SK-N-SH (cell line): ENCODE measurements around the gene ANO3. TPM values are rescaled to one million over a fixed set of nuclear protein-coding genes. Genes with fewer than 3 reads are reported as not detected.
A peak's percentile ranks its signal among the peaks of the same experiment; 100 is the strongest.

Source experiments
- CTCF ChIA-PET: fragments of 300-600, 350-600 bp; formaldehyde crosslinking; extraction: SDS; loops from one replicate; lab custom pipeline; 2021; lab: Yijun Ruan, JAX
- POLR2A ChIA-PET: fragments of 350-600 bp; sonication (Branson Sonifier 250); formaldehyde crosslinking; extraction: SDS; loops from one replicate; lab custom pipeline; 2020; ENCODE audit warnings: antibody characterized with exemption, inconsistent platforms; lab: Yijun Ruan, JAX
- DNase-seq: peaks from one replicate; pipeline ENCODE4 v3.0.0; 2012
- H2AFZ ChIP-seq: fragments of 200-600 bp; sonication (generic); 2 replicates; pipeline ENCODE4 v1.8.1; 2016; ENCODE audit warnings: antibody characterized with exemption, mild to moderate bottlenecking, low read depth
- H3F3A ChIP-seq: fragments of 200-600 bp; sonication (generic); replicated peaks from 2 replicates; pipeline ENCODE3; 2016; ENCODE audit warnings: antibody characterized with exemption, mild to moderate bottlenecking; ENCODE audit not compliant: insufficient read depth
- H3K27ac ChIP-seq, 2 experiments: fragments of 200-500 bp in 1 of 2; fragments of 200-600 bp in 1 of 2; sonication (Bioruptor generic) in 1 of 2; sonication (generic), shearing (Covaris generic) in 1 of 2; 2 replicates each; pipeline versions ENCODE4 v1.5.1 to v1.6.1; 2014 to 2016; ENCODE audit warnings: low read depth in 2 of 2, inconsistent platforms in 1 of 2, low read length in 1 of 2, mild to moderate bottlenecking in 1 of 2, mixed read lengths in 1 of 2
- H3K27me3 ChIP-seq: fragments of 200-600 bp; sonication (generic), shearing (Covaris generic); 2 replicates; pipeline ENCODE4 v1.6.1; 2016; ENCODE audit warnings: mixed run types; ENCODE audit not compliant: insufficient read depth
- H3K36me3 ChIP-seq, 2 experiments: fragments of 200-500 bp in 1 of 2; fragments of 200-600 bp in 1 of 2; sonication (Bioruptor generic) in 1 of 2; sonication (generic) in 1 of 2; replicated peaks in 1 of 2; 2 replicates each; pipeline versions ENCODE3 to v1.5.1; 2014 to 2016; ENCODE audit warnings: low read length in 1 of 2, mild to moderate bottlenecking in 1 of 2; ENCODE audit not compliant: insufficient read depth in 2 of 2, control insufficient read depth in 1 of 2
- H3K4me1 ChIP-seq, 2 experiments: fragments of 200-500 bp in 1 of 2; fragments of 200-600 bp in 1 of 2; sonication (Bioruptor generic) in 1 of 2; sonication (generic), shearing (Covaris generic) in 1 of 2; 2 replicates each; pipeline versions ENCODE4 v1.5.1 to v1.6.1; 2014 to 2016; ENCODE audit warnings: low read depth in 1 of 2, low read length in 1 of 2, mixed run types in 1 of 2; ENCODE audit not compliant: insufficient read depth in 2 of 2, control insufficient read depth in 1 of 2
- H3K4me2 ChIP-seq: fragments of 200-600 bp; sonication (generic), shearing (Covaris generic); 2 replicates; pipeline ENCODE4 v1.6.1; 2017; ENCODE audit warnings: mixed run types
- H3K4me3 ChIP-seq, 2 experiments: fragments of 200-500 bp in 1 of 2; fragments of 200-600 bp in 1 of 2; sonication (Bioruptor generic) in 1 of 2; sonication (generic), shearing (Covaris generic) in 1 of 2; 2 replicates each; pipeline versions ENCODE4 v1.5.1 to v1.8.1; 2014 to 2016; ENCODE audit warnings: low read depth in 2 of 2, inconsistent platforms in 1 of 2, low read length in 1 of 2, mild to moderate bottlenecking in 1 of 2, mixed read lengths in 1 of 2, moderate library complexity in 1 of 2
- H3K79me2 ChIP-seq: fragments of 200-600 bp; sonication (generic); 2 replicates; pipeline ENCODE4 v1.8.1; 2017; ENCODE audit warnings: mild to moderate bottlenecking; ENCODE audit not compliant: insufficient read depth
- H3K9ac ChIP-seq: fragments of 200-600 bp; sonication (generic); 2 replicates; pipeline ENCODE4 v1.6.1; 2017; ENCODE audit warnings: mixed run types
- H3K9me2 ChIP-seq: fragments of 200-600 bp; sonication (generic); 2 replicates; pipeline ENCODE4 v1.6.1; 2017; ENCODE audit warnings: mixed run types
- H3K9me3 ChIP-seq: fragments of 200-600 bp; sonication (generic); 2 replicates; pipeline ENCODE4 v1.6.1; 2017; ENCODE audit warnings: mixed run types, mild to moderate bottlenecking, moderate library complexity
- H4K20me1 ChIP-seq: fragments of 200-600 bp; sonication (generic); 2 replicates; pipeline ENCODE4 v1.6.1; 2017; ENCODE audit warnings: mild to moderate bottlenecking, mixed run types; ENCODE audit not compliant: insufficient read depth
- ELF1 ChIP-seq: IDR thresholded peaks from 2 replicates; pipeline ENCODE4 v1.4.0; 2012
- EP300 ChIP-seq, 2 experiments: IDR thresholded peaks; 2 replicates each; pipeline versions ENCODE4 v1.4.0 to v1.6.1; 2012; ENCODE audit warnings: borderline replicate concordance in 1 of 2, low read depth in 1 of 2, low read length in 1 of 2
- EZH2phosphoT487 ChIP-seq: fragments of 200-600 bp; sonication (generic); IDR thresholded peaks from 2 replicates; pipeline ENCODE4 v1.6.1; 2017; ENCODE audit warnings: low read depth, mixed run types, mild to moderate bottlenecking, antibody characterized with exemption, moderate library complexity, borderline replicate concordance
- FOSL2 ChIP-seq: IDR thresholded peaks from 2 replicates; pipeline ENCODE4 v1.4.0; 2012; ENCODE audit warnings: low read depth, mild to moderate bottlenecking, moderate library complexity, borderline replicate concordance
- FOXJ3 ChIP-seq: sonication (generic); formaldehyde crosslinking; IDR thresholded peaks from 2 replicates; pipeline ENCODE4 v1.5.1; 2020; ENCODE audit warnings: mild to moderate bottlenecking, missing genetic modification reagents
- JUND ChIP-seq: IDR thresholded peaks from 2 replicates; pipeline ENCODE4 v1.4.0; 2012
- MXI1 ChIP-seq: IDR thresholded peaks from 2 replicates; pipeline ENCODE4 v1.6.1; 2012; ENCODE audit warnings: mild to moderate bottlenecking, low read depth, low read length, improper control_type of control experiment
- NFIC ChIP-seq: IDR thresholded peaks from 2 replicates; pipeline ENCODE4 v1.4.0; 2012; ENCODE audit warnings: borderline replicate concordance
- NRF1 ChIP-seq: IDR thresholded peaks from 2 replicates; pipeline ENCODE4 v1.6.1; 2012; ENCODE audit warnings: low read depth, mild to moderate bottlenecking, low read length
- RAD21 ChIP-seq: IDR thresholded peaks from 2 replicates; pipeline ENCODE4 v1.6.1; 2012; ENCODE audit warnings: mild to moderate bottlenecking, low read length
- RCOR1 ChIP-seq: fragments of 150-350 bp; IDR thresholded peaks from 2 replicates; pipeline ENCODE4 v1.6.1; 2017; ENCODE audit warnings: antibody characterized with exemption, low read length
- RFX5 ChIP-seq: IDR thresholded peaks from 2 replicates; pipeline ENCODE4 v1.6.1; 2012; ENCODE audit warnings: mild to moderate bottlenecking, improper control_type of control experiment, low read length
- SIN3A ChIP-seq: IDR thresholded peaks from 2 replicates; pipeline ENCODE4 v1.6.1; 2012; ENCODE audit warnings: low read depth, mild to moderate bottlenecking, low read length, moderate library complexity, borderline replicate concordance
- TAF1 ChIP-seq: IDR thresholded peaks from 2 replicates; pipeline ENCODE4 v1.6.1; 2012; ENCODE audit warnings: low read depth, mild to moderate bottlenecking, low read length, moderate library complexity, borderline replicate concordance
- TCF12 ChIP-seq: IDR thresholded peaks from 2 replicates; pipeline ENCODE4 v1.4.0; 2012
- YY1 ChIP-seq: IDR thresholded peaks from 2 replicates; pipeline ENCODE4 v1.4.0; 2012; ENCODE audit warnings: low read depth, mild to moderate bottlenecking
- WGBS: methylation state at CpG from one replicate; pipeline ENCODE4 v1.1.6; 2017; ENCODE audit warnings: low lambda C conversion rate; 5-methylcytosine and 5-hydroxymethylcytosine counted together
- polyA plus RNA-seq, 3 experiments: library from polyadenylated mRNA; depleted of rRNA; stranded (reverse); fragments of >200 nt; gene quantifications; 2 replicates each; pipeline ENCODE4 v1.2.3, GENCODE V29; 2012
- TF ChIP-seq, protein P1 (sequence below): IDR thresholded peaks from 2 replicates; pipeline ENCODE4 v1.4.0; 2012; ENCODE audit warnings: low read depth
- TF ChIP-seq, protein P2 (sequence below): fragments of 200-600 bp; sonication (generic); IDR thresholded peaks from 2 replicates; pipeline ENCODE4 v1.6.1; 2017; ENCODE audit warnings: antibody characterized with exemption, mild to moderate bottlenecking, moderate library complexity
- TF ChIP-seq, protein P3 (sequence below): IDR thresholded peaks from 2 replicates; pipeline ENCODE4 v1.6.1; 2012; ENCODE audit warnings: mild to moderate bottlenecking, low read depth, low read length, moderate library complexity
- TF ChIP-seq, protein P4 (sequence below): IDR thresholded peaks from 2 replicates; pipeline ENCODE4; 2012
- TF ChIP-seq, protein P5 (sequence below): IDR thresholded peaks from 2 replicates; pipeline ENCODE4 v1.4.0; 2012; ENCODE audit warnings: low read depth, borderline replicate concordance
- TF ChIP-seq, protein P6 (sequence below): fragments of 150-350 bp; IDR thresholded peaks from 2 replicates; pipeline ENCODE4 v1.6.1; 2016; ENCODE audit warnings: mild to moderate bottlenecking, low read depth, low read length

Gene ANO3
- 0.13 and 0.32 TPM in 2 replicates for polyA plus RNA-seq (2012; rRNA removed)
- polyA plus RNA-seq (2012; cell fraction: cytosol; rRNA removed): 0.28 and 0.33 TPM in 2 replicates
- 0.11 and 0.38 TPM in 2 replicates for polyA plus RNA-seq (2012; cell fraction: nucleus; rRNA removed)

DNA sequence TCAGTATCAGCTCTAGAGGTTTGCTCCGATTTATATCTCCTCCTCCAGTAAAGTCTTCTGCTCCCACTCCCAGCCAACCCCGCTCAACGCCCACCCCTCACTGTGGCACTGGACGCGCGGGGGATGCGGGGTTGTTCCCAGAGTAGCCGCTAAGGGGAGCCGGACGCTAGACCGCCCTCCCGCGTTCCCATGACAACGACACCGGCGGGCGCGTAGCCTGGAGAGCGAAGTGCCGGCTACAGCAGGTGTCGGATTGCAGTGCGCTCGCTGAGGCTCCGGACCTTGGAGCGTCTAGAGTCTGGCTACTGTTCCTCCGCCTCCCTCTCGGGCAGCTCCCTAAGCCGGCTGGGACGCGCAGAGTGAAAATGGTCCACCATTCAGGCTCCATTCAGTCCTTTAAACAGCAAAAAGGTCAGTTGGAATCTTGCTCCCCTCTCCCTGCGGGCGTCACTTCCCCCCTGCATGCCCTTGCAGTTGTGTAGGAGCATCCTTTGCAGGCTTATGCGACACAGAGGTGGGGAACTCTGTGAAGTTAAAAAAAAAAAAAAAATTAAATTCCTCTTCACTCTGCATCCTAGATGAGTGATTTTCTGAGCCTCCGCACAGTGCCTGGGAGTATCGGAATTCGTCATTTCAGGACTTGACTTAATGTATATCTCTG lies at the start of gene ANO3:
Gene ANO3 (plus strand): TSS at position 220 of the 661 bp plus-strand sequence. CDS start 146 bp downstream, at position 366.
- Histone ChIP-seq H2AFZ (no peak within 1 kb of the TSS), H3K4me3 (peak within 1 kb of the TSS; percentile 49 to 58)
- 9% methylated on average over 30 of the region's 36 CpGs for WGBS
- TF ChIP-seq FOSL2 (no peak), TAF1 (no peak), RAD21 (peak; percentile 71), ELF1 (no peak), EZH2phosphoT487 (no peak), TCF12 (no peak), SIN3A (no peak), YY1 (no peak), RFX5 (no peak), NRF1 (no peak), JUND (no peak), MXI1 (peak; percentile 40; the same call in 1 of the 2 replicates), FOXJ3 (CRISPR knock-in tag) (no peak), NFIC (no peak), EP300 (IDR thresholded peaks at IDR 0.05; ENCODE audit: borderline replicate concordance in 1 of 2, low read depth in 1 of 2, low read length in 1 of 2) (no peak; a peak in 1 of 4 replicates), RCOR1 (no peak)
- TF ChIP-seq, protein P1, sequence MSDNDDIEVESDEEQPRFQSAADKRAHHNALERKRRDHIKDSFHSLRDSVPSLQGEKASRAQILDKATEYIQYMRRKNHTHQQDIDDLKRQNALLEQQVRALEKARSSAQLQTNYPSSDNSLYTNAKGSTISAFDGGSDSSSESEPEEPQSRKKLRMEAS: no peak
- TF ChIP-seq, protein P2, sequence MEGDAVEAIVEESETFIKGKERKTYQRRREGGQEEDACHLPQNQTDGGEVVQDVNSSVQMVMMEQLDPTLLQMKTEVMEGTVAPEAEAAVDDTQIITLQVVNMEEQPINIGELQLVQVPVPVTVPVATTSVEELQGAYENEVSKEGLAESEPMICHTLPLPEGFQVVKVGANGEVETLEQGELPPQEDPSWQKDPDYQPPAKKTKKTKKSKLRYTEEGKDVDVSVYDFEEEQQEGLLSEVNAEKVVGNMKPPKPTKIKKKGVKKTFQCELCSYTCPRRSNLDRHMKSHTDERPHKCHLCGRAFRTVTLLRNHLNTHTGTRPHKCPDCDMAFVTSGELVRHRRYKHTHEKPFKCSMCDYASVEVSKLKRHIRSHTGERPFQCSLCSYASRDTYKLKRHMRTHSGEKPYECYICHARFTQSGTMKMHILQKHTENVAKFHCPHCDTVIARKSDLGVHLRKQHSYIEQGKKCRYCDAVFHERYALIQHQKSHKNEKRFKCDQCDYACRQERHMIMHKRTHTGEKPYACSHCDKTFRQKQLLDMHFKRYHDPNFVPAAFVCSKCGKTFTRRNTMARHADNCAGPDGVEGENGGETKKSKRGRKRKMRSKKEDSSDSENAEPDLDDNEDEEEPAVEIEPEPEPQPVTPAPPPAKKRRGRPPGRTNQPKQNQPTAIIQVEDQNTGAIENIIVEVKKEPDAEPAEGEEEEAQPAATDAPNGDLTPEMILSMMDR: peak; percentile 63
- TF ChIP-seq, protein P3, sequence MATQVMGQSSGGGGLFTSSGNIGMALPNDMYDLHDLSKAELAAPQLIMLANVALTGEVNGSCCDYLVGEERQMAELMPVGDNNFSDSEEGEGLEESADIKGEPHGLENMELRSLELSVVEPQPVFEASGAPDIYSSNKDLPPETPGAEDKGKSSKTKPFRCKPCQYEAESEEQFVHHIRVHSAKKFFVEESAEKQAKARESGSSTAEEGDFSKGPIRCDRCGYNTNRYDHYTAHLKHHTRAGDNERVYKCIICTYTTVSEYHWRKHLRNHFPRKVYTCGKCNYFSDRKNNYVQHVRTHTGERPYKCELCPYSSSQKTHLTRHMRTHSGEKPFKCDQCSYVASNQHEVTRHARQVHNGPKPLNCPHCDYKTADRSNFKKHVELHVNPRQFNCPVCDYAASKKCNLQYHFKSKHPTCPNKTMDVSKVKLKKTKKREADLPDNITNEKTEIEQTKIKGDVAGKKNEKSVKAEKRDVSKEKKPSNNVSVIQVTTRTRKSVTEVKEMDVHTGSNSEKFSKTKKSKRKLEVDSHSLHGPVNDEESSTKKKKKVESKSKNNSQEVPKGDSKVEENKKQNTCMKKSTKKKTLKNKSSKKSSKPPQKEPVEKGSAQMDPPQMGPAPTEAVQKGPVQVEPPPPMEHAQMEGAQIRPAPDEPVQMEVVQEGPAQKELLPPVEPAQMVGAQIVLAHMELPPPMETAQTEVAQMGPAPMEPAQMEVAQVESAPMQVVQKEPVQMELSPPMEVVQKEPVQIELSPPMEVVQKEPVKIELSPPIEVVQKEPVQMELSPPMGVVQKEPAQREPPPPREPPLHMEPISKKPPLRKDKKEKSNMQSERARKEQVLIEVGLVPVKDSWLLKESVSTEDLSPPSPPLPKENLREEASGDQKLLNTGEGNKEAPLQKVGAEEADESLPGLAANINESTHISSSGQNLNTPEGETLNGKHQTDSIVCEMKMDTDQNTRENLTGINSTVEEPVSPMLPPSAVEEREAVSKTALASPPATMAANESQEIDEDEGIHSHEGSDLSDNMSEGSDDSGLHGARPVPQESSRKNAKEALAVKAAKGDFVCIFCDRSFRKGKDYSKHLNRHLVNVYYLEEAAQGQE: no peak
- TF ChIP-seq, protein P4, sequence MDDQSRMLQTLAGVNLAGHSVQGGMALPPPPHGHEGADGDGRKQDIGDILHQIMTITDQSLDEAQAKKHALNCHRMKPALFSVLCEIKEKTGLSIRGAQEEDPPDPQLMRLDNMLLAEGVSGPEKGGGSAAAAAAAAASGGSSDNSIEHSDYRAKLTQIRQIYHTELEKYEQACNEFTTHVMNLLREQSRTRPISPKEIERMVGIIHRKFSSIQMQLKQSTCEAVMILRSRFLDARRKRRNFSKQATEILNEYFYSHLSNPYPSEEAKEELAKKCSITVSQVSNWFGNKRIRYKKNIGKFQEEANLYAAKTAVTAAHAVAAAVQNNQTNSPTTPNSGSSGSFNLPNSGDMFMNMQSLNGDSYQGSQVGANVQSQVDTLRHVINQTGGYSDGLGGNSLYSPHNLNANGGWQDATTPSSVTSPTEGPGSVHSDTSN: no peak
- TF ChIP-seq, protein P5, sequence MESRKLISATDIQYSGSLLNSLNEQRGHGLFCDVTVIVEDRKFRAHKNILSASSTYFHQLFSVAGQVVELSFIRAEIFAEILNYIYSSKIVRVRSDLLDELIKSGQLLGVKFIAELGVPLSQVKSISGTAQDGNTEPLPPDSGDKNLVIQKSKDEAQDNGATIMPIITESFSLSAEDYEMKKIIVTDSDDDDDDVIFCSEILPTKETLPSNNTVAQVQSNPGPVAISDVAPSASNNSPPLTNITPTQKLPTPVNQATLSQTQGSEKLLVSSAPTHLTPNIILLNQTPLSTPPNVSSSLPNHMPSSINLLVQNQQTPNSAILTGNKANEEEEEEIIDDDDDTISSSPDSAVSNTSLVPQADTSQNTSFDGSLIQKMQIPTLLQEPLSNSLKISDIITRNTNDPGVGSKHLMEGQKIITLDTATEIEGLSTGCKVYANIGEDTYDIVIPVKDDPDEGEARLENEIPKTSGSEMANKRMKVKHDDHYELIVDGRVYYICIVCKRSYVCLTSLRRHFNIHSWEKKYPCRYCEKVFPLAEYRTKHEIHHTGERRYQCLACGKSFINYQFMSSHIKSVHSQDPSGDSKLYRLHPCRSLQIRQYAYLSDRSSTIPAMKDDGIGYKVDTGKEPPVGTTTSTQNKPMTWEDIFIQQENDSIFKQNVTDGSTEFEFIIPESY: no peak
- TF ChIP-seq, protein P6, sequence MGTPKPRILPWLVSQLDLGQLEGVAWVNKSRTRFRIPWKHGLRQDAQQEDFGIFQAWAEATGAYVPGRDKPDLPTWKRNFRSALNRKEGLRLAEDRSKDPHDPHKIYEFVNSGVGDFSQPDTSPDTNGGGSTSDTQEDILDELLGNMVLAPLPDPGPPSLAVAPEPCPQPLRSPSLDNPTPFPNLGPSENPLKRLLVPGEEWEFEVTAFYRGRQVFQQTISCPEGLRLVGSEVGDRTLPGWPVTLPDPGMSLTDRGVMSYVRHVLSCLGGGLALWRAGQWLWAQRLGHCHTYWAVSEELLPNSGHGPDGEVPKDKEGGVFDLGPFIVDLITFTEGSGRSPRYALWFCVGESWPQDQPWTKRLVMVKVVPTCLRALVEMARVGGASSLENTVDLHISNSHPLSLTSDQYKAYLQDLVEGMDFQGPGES: no peak

More for the DNA sequence above, at the start of gene ANO3:
- no peak within 1 kb of the TSS for H3K9ac ChIP-seq
- no peaks in the 10 kb centered on the region; the same call in 1 of the 2 replicates for H3K27me3 ChIP-seq
- H3K4me2 ChIP-seq: peak within 1 kb of the TSS; percentile 71
- ChIA-PET POLR2A (no interaction called here), CTCF (interaction anchor here (0.6 to 2.0 kb wide), 16 partner anchors 10 to 1795 kb away, joined by 3 to 10 read pairs (median 4); no protein-coding TSS in a partner anchor)
- no peaks in the 10 kb centered on the region for H3K36me3 ChIP-seq
- peaks cover 5% of the 10 kb centered on the region for H3F3A ChIP-seq
- H3K4me1 ChIP-seq: peaks cover 7 to 8% of the 10 kb centered on the region in 2 experiments; a peak in 3 of 4 replicates
- H3K79me2 ChIP-seq: no peaks in the 10 kb centered on the region
- peak; percentile 88 for DNase-seq
- H4K20me1 ChIP-seq: no peaks in the 10 kb centered on the region
- H3K9me2 ChIP-seq: no peaks in the 10 kb centered on the region
- no peaks in the 10 kb centered on the region for H3K9me3 ChIP-seq
- H3K27ac ChIP-seq: no peak within 1 kb of the TSS
